Calu3 (cell line): Measurements from ENCODE around the gene GRK4. TPM values are rescaled to one million over a fixed set of nuclear protein-coding genes. Genes with fewer than 3 reads are reported as not detected.

ENCODE experiments used
- BruUV-seq: library from RNA; stranded (reverse); fragments of 400-500 nt; replicated peaks from 2 replicates; lab custom pipeline; 2021; lab: Mats Ljungman, UMichigan
- CTCF ChIA-PET: fragments of 300-600 bp; sonication (Branson Sonifier 250); formaldehyde crosslinking; loops from one replicate; lab custom pipeline; 2022; ENCODE audit warnings: antibody characterized with exemption; lab: Charles Lee
- DNase-seq: peaks from one replicate; pipeline ENCODE4 v3.0.0; 2022
- H3K27ac Mint-ChIP-seq: one replicate; pipeline ENCODE4 v1.8.0; 2022; ENCODE audit warnings: mixed read lengths; ENCODE audit not compliant: unreplicated experiment
- H3K27me3 Mint-ChIP-seq: one replicate; pipeline ENCODE4 v1.8.0; 2022; ENCODE audit warnings: mixed read lengths; ENCODE audit not compliant: unreplicated experiment
- H3K36me3 Mint-ChIP-seq: one replicate; pipeline ENCODE4 v1.8.0; 2022; ENCODE audit warnings: mild to moderate bottlenecking, moderate library complexity, mixed read lengths; ENCODE audit not compliant: insufficient read depth, unreplicated experiment
- H3K4me1 Mint-ChIP-seq: one replicate; pipeline ENCODE4 v1.8.0; 2022; ENCODE audit warnings: mild to moderate bottlenecking, low read depth, mixed read lengths; ENCODE audit not compliant: unreplicated experiment
- H3K4me3 Mint-ChIP-seq: one replicate; pipeline ENCODE4 v1.8.0; 2022; ENCODE audit warnings: mild to moderate bottlenecking, low read depth, moderate library complexity, mixed read lengths; ENCODE audit not compliant: unreplicated experiment
- H3K9me3 Mint-ChIP-seq: one replicate; pipeline ENCODE4 v1.8.0; 2022; ENCODE audit warnings: low read depth, mixed read lengths; ENCODE audit not compliant: unreplicated experiment
- intact Hi-C: fragments of 100-400 bp; cut with micrococcal nuclease; formaldehyde crosslinking; loops from one replicate; pipeline ENCODE4 v1.10.0; 2022; ENCODE audit not compliant: unreplicated experiment
- total RNA-seq: library from RNA; stranded (reverse); gene quantifications from 2 replicates; pipeline ENCODE4 v1.2.3, GENCODE V29; 2022
- TF ChIP-seq, protein P1 (sequence below): fragments of 200-600 bp; IDR thresholded peaks from one replicate; pipeline ENCODE4 v1.8.0; 2022; ENCODE audit warnings: antibody characterized with exemption; ENCODE audit not compliant: unreplicated experiment

The GRK4 gene
- total RNA-seq, 1 experiment from 2014 or later = 0.80 TPM

DNA sequence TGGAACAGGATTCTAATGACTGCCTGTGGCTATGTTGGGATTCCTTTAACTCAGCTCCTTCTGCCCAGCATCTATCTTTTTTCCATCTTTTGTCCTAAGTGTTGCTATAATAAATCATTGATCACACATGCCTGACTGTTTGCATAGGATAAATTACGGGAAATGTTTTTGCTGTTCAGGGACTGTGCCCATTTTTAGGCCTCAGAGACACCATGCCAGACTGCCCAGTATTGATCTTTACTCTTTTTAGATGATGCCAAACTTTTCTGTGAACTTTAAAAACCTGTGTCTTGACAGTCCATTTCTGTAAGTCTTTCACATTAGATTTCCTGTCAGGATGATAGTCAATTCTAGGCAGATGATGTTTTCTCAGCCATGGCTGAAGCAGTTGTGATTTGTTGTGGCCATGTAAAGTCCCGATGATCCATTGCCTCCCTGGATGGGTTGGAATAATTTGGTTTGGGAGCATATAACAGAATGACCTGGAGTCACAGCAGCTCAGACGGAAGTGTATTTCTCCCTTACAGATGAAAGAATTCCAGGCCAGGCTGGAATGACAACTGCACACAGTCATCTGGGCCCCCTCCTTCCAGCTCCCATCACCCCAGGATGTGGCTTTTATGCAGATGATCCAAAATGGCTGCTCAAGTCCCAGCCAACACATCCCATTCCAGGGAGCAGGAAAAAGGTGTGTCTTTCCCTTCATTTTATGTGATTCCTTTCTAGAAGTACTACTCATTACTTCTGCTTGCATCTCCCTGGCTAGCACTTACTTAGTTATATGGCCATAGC is 107.5 kb downstream of the GRK4 start:
- no TSS peak for BruUV-seq
- no peak overlapping the region for H3K4me3 Mint-ChIP-seq
- CTCF ChIA-PET = no interaction called here
- TF ChIP-seq, protein P1, sequence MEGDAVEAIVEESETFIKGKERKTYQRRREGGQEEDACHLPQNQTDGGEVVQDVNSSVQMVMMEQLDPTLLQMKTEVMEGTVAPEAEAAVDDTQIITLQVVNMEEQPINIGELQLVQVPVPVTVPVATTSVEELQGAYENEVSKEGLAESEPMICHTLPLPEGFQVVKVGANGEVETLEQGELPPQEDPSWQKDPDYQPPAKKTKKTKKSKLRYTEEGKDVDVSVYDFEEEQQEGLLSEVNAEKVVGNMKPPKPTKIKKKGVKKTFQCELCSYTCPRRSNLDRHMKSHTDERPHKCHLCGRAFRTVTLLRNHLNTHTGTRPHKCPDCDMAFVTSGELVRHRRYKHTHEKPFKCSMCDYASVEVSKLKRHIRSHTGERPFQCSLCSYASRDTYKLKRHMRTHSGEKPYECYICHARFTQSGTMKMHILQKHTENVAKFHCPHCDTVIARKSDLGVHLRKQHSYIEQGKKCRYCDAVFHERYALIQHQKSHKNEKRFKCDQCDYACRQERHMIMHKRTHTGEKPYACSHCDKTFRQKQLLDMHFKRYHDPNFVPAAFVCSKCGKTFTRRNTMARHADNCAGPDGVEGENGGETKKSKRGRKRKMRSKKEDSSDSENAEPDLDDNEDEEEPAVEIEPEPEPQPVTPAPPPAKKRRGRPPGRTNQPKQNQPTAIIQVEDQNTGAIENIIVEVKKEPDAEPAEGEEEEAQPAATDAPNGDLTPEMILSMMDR = no peak
- intact Hi-C loops = no loop called here
- peaks cover 14% of the 10 kb centered on the region for H3K27me3 Mint-ChIP-seq
- H3K9me3 Mint-ChIP-seq = no peaks in the 10 kb centered on the region
- DNase-seq = no peak
- H3K4me1 Mint-ChIP-seq = peaks cover 6% of the 10 kb centered on the region
- no peak overlapping the region for H3K27ac Mint-ChIP-seq
- H3K36me3 Mint-ChIP-seq = peaks cover 17% of the 10 kb centered on the region

DNA sequence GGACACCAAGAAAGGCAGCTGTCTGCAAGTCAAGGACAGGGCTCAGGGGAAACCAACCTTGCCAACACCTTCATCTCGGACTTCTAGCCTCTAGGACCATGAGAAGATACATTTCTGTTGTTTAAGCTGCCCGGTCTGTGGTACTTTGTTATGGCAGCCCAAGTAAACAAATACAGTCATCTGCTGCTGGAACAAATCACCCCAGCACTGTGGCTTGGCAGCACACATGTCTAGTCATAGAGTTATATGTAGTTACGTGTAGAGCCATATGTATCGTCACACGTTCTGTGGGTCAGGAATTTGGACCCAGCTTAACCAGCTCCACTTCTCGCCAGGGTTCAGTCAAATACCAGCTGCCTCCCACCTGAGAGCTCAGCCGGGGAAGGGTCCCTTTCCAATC is 108.4 kb downstream of the GRK4 start:
- Mint-ChIP-seq H3K4me1 (peaks cover 9% of the 10 kb centered on the region), H3K27me3 (peaks cover 14% of the 10 kb centered on the region), H3K27ac (no peak overlapping the region), H3K36me3 (peaks cover 17% of the 10 kb centered on the region), H3K4me3 (no peak overlapping the region), H3K9me3 (no peaks in the 10 kb centered on the region)
- no peak for DNase-seq
- no TSS peak for BruUV-seq
- intact Hi-C loops = no loop called here
- TF ChIP-seq, protein P1 = no peak
- CTCF ChIA-PET = no interaction called here

DNA sequence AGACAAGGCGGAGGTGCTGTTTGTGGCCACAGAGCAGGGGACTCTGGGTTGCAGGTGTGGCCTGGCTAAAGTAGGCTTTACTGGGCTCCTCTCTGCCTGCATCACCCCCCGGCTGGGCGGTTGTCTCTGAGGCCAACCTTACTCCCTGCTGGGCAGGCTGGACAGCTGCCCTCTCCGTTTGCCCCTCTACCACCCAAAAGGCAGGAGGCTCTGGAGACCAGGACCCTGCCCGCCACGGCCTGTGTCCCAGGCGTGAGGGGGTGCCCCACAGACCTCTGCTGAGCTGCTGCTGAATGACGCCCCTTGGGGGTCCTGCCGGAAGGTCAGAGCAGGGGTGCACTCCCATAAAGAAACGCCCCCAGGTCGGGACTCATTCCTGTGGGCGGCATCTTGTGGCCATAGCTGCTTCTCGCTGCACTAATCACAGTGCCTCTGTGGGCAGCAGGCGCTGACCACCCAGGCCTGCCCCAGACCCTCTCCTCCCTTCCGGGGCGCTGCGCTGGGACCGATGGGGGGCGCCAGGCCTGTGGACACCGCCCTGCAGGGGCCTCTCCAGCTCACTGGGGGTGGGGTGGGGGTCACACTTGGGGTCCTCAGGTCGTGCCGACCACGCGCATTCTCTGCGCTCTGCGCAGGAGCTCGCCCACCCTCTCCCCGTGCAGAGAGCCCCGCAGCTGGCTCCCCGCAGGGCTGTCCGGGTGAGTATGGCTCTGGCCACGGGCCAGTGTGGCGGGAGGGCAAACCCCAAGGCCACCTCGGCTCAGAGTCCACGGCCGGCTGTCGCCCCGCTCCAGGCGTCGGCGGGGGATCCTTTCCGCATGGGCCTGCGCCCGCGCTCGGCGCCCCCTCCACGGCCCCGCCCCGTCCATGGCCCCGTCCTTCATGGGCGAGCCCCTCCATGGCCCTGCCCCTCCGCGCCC is 110.0 kb downstream of the GRK4 start:
- intact Hi-C loops = no loop called here
- Mint-ChIP-seq H3K4me1 (peaks cover 9% of the 10 kb centered on the region), H3K27me3 (peaks cover 14% of the 10 kb centered on the region), H3K4me3 (peak overlapping the region; percentile 95), H3K27ac (no peak overlapping the region), H3K36me3 (peaks cover 17% of the 10 kb centered on the region), H3K9me3 (no peaks in the 10 kb centered on the region)
- no peak for DNase-seq
- CTCF ChIA-PET = no interaction called here
- no TSS peak for BruUV-seq
- TF ChIP-seq, protein P1 = no peak

DNA sequence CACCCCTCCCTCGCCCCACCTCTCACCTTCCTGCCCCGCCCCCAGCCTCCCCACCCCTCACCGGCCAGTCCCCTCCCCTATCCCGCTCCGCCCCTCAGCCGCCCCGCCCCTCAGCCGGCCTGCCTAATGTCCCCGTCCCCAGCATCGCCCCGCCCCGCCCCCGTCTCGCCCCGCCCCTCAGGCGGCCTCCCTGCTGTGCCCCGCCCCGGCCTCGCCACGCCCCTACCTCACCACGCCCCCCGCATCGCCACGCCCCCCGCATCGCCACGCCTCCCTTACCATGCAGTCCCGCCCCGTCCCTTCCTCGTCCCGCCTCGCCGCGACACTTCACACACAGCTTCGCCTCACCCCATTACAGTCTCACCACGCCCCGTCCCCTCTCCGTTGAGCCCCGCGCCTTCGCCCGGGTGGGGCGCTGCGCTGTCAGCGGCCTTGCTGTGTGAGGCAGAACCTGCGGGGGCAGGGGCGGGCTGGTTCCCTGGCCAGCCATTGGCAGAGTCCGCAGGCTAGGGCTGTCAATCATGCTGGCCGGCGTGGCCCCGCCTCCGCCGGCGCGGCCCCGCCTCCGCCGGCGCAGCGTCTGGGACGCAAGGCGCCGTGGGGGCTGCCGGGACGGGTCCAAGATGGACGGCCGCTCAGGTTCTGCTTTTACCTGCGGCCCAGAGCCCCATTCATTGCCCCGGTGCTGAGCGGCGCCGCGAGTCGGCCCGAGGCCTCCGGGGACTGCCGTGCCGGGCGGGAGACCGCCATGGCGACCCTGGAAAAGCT is 110.9 kb downstream of the GRK4 start, which contains the start of the genes HTT and HTT-AS:
Gene HTT (plus strand): TSS at position 604 of the 768 bp plus-strand sequence. CDS start 145 bp downstream, at position 749.
Gene HTT-AS (minus strand): TSS at position 461 of the 768 bp plus-strand sequence.
- Mint-ChIP-seq H3K27ac (peak within 1 kb of the TSS; percentile 44), H3K4me1 (peaks cover 9% of the 10 kb centered on the region), H3K36me3 (peaks cover 17% of the 10 kb centered on the region), H3K4me3 (peak within 1 kb of the TSS; percentile 95), H3K9me3 (no peaks in the 10 kb centered on the region), H3K27me3 (peaks cover 14% of the 10 kb centered on the region)
- intact Hi-C loops = no loop called here
- DNase-seq = peak; percentile 92
- no TSS peak for BruUV-seq
- TF ChIP-seq, protein P1 = no peak
- CTCF ChIA-PET = interaction anchor here (0.6 kb wide), 1 partner anchor 316 kb away, joined by 6 read pairs; no protein-coding TSS in a partner anchor
